ENCODE results near the gene UBE2O. TPM values are rescaled to one million over a fixed set of nuclear protein-coding genes. Genes with fewer than 3 reads are reported as not detected.
A peak's percentile ranks its signal among the peaks of the same experiment; 100 is the strongest.

Gene UBE2O
- total RNA-seq, 1 experiment from 2014 or later: 68.9 TPM

DNA sequence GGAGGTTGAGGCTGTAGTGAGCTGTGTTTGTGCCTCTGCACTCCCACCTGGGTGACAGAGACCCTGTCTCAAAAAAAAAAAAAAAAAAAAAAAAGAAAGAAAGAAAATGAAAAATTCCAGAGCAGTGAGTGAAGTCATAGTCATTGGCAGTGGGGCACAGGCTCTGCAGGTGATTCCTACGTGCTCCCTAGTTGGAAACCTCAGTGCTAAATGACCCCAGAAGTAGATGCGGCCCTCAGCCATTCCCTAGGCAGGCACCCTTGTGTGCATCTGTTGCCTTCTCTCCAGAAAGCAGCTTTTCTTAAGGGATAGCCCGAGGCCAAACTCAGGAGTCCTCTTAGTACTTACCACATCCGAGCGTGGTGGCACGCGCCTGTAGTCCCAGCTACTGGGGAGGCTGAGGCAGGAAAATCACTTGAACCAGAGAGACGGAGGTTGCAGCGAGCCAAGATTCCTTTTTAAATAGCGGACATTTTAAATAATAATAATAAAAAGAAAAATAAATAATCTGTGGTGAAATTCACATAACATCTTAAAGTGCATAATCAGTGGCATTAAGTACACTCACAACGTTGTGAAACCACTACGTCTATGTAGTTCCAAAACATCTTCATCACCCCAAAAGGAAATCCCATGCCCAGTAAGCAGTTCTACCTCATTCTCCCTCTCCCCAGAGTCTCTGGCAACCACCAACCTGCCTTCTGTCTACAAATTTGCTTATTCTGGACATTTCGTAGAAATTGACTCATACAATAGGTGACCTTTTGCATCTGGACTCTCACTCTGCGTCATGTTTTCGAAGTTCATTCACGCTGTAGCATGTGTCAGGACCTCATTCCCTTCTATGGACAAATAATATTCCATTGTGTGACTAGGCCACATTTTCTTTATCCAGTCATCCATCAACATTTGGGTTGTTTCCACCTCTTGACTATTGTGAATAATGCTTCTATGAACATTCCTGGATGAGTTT, 81.0 kb downstream of the UBE2O start (continued):
- TF ChIP-seq, protein P1, sequence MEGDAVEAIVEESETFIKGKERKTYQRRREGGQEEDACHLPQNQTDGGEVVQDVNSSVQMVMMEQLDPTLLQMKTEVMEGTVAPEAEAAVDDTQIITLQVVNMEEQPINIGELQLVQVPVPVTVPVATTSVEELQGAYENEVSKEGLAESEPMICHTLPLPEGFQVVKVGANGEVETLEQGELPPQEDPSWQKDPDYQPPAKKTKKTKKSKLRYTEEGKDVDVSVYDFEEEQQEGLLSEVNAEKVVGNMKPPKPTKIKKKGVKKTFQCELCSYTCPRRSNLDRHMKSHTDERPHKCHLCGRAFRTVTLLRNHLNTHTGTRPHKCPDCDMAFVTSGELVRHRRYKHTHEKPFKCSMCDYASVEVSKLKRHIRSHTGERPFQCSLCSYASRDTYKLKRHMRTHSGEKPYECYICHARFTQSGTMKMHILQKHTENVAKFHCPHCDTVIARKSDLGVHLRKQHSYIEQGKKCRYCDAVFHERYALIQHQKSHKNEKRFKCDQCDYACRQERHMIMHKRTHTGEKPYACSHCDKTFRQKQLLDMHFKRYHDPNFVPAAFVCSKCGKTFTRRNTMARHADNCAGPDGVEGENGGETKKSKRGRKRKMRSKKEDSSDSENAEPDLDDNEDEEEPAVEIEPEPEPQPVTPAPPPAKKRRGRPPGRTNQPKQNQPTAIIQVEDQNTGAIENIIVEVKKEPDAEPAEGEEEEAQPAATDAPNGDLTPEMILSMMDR (IDR thresholded peaks at IDR 0.05): no peak
- TF ChIP-seq, protein P2, sequence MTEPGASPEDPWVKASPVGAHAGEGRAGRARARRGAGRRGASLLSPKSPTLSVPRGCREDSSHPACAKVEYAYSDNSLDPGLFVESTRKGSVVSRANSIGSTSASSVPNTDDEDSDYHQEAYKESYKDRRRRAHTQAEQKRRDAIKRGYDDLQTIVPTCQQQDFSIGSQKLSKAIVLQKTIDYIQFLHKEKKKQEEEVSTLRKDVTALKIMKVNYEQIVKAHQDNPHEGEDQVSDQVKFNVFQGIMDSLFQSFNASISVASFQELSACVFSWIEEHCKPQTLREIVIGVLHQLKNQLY (CRISPR knock-in tag; IDR thresholded peaks at IDR 0.05): no peak
- TF ChIP-seq ETV6 (CRISPR knock-in tag; IDR thresholded peaks at IDR 0.05): no peak
- TF ChIP-seq, protein P3, sequence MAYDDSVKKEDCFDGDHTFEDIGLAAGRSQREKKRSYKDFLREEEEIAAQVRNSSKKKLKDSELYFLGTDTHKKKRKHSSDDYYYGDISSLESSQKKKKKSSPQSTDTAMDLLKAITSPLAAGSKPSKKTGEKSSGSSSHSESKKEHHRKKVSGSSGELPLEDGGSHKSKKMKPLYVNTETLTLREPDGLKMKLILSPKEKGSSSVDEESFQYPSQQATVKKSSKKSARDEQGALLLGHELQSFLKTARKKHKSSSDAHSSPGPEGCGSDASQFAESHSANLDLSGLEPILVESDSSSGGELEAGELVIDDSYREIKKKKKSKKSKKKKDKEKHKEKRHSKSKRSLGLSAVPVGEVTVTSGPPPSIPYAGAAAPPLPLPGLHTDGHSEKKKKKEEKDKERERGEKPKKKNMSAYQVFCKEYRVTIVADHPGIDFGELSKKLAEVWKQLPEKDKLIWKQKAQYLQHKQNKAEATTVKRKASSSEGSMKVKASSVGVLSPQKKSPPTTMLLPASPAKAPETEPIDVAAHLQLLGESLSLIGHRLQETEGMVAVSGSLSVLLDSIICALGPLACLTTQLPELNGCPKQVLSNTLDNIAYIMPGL (CRISPR knock-in tag; IDR thresholded peaks at IDR 0.05): no peak
- TF ChIP-seq, protein P4, sequence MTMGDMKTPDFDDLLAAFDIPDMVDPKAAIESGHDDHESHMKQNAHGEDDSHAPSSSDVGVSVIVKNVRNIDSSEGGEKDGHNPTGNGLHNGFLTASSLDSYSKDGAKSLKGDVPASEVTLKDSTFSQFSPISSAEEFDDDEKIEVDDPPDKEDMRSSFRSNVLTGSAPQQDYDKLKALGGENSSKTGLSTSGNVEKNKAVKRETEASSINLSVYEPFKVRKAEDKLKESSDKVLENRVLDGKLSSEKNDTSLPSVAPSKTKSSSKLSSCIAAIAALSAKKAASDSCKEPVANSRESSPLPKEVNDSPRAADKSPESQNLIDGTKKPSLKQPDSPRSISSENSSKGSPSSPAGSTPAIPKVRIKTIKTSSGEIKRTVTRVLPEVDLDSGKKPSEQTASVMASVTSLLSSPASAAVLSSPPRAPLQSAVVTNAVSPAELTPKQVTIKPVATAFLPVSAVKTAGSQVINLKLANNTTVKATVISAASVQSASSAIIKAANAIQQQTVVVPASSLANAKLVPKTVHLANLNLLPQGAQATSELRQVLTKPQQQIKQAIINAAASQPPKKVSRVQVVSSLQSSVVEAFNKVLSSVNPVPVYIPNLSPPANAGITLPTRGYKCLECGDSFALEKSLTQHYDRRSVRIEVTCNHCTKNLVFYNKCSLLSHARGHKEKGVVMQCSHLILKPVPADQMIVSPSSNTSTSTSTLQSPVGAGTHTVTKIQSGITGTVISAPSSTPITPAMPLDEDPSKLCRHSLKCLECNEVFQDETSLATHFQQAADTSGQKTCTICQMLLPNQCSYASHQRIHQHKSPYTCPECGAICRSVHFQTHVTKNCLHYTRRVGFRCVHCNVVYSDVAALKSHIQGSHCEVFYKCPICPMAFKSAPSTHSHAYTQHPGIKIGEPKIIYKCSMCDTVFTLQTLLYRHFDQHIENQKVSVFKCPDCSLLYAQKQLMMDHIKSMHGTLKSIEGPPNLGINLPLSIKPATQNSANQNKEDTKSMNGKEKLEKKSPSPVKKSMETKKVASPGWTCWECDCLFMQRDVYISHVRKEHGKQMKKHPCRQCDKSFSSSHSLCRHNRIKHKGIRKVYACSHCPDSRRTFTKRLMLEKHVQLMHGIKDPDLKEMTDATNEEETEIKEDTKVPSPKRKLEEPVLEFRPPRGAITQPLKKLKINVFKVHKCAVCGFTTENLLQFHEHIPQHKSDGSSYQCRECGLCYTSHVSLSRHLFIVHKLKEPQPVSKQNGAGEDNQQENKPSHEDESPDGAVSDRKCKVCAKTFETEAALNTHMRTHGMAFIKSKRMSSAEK (CRISPR knock-in tag; IDR thresholded peaks at IDR 0.05; ENCODE audit: borderline replicate concordance): no peak
- TF ChIP-seq, protein P5, sequence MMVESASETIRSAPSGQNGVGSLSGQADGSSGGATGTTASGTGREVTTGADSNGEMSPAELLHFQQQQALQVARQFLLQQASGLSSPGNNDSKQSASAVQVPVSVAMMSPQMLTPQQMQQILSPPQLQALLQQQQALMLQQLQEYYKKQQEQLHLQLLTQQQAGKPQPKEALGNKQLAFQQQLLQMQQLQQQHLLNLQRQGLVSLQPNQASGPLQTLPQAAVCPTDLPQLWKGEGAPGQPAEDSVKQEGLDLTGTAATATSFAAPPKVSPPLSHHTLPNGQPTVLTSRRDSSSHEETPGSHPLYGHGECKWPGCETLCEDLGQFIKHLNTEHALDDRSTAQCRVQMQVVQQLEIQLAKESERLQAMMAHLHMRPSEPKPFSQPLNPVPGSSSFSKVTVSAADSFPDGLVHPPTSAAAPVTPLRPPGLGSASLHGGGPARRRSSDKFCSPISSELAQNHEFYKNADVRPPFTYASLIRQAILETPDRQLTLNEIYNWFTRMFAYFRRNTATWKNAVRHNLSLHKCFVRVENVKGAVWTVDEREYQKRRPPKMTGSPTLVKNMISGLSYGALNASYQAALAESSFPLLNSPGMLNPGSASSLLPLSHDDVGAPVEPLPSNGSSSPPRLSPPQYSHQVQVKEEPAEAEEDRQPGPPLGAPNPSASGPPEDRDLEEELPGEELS (CRISPR knock-in tag; IDR thresholded peaks at IDR 0.05): no peak
- no peak for TF ChIP-seq CREM (CRISPR knock-in tag; IDR thresholded peaks at IDR 0.05)

DNA sequence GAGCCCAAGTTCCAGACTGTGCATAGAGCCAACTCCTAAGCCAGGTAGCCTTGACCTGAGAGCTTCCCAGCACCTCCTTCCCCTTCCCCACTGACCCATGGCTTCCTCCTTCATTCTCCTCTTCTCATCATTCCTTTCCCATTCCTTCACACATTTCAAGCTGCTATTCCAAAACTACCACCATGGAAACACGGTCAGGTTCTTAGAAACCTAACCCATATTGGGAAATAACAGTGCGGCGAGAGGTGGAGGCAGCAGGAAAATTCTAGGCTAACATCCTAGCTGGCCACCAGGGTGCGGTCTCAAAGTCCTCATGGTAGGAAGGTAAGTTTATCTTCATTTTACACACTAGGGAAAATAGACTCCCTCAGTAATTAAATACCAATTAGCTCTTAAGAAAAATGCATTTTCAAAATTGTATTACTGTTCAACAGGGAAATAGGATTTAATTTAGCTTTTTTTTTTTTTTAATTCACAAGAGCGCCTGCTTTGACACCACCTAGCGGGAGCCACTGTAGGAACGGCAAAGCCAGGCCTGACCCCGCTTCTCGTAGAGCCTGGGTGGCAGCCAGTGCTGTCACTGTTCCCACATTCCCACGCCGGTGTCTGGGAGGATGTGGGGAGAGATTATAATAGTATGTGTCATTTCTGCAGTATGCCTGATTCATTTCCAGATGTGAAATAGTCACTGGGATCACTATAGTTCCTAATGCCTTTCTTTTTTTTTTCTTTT, 82.5 kb downstream of the UBE2O start:
- H3K27me3 Mint-ChIP-seq (ENCODE audit: low read depth): no peaks in the 10 kb centered on the region; the same call in 1 of the 2 replicates
- H3K4me1 Mint-ChIP-seq: peaks cover 22% of the 10 kb centered on the region
- DNase-seq (ENCODE audit: low spot score) (no peak), ATAC-seq (peak; percentile 13; the same call in 1 of the 2 replicates)
- H3K36me3 Mint-ChIP-seq: no peaks in the 10 kb centered on the region
- H3K27ac Mint-ChIP-seq: peak overlapping the region; percentile 7; the same call in 1 of the 2 replicates
- H3K4me3 Mint-ChIP-seq: no peak overlapping the region
- no peak for TF ChIP-seq EMX1 (CRISPR knock-in tag; IDR thresholded peaks at IDR 0.05)
- no peak for TF ChIP-seq FOXJ3 (CRISPR knock-in tag; IDR thresholded peaks at IDR 0.05; ENCODE audit: borderline replicate concordance)
- no peak for TF ChIP-seq ZNF317 (CRISPR knock-in tag; IDR thresholded peaks at IDR 0.05; ENCODE audit: borderline replicate concordance, low read depth)
- POLR2A ChIA-PET: no interaction called here
- no peaks in the 10 kb centered on the region for H3K9me3 Mint-ChIP-seq
- CTCF ChIA-PET: interaction anchor here (0.6 to 4.3 kb wide), 15 partner anchors 8 to 191 kb away, joined by 3 to 34 read pairs (median 4); partner anchors contain the start of genes PRPSAP1, SPHK1 and UBALD2
